ENCODE measurements around the gene CRACDL. TPM values are rescaled to one million over a fixed set of nuclear protein-coding genes. Genes with fewer than 3 reads are reported as not detected.

CRACDL gene
- total RNA-seq, 1 donor from 2014 or later = 0.52 TPM

- H3K4me3 ChIP-seq (ENCODE audit: low read length in 3 of 3) = no peak overlapping the region
- H3K9me3 ChIP-seq (ENCODE audit: control insufficient read depth in 3 of 3, low read length in 3 of 3) = no peaks in the 10 kb centered on the region
- no peaks in the 10 kb centered on the region for H3K36me3 ChIP-seq (ENCODE audit: control insufficient read depth in 3 of 3, insufficient read depth in 3 of 3, low read length in 3 of 3)
- H3K27ac ChIP-seq (ENCODE audit: low read depth, low read length) = no peak overlapping the region
- no peak overlapping the region for H3K9ac ChIP-seq (ENCODE audit: low read depth in 1 of 3, low read length in 3 of 3)
- H3K27me3 ChIP-seq (ENCODE audit: control insufficient read depth in 3 of 3, insufficient read depth in 3 of 3, low read length in 3 of 3) = peaks cover 3 to 10% (median 4%) of the 10 kb centered on the region in 3 donors
- peaks cover 0 to 3% (median 2%) of the 10 kb centered on the region in 3 donors for H3K4me1 ChIP-seq (ENCODE audit: control insufficient read depth in 3 of 3, insufficient read depth in 3 of 3, low read length in 3 of 3)
Observed at GRCh38 chr2:98769114-98769476, 166.9 kb downstream of the CRACDL start.

GRCh38 chr2:98768384-98769113 lies 167.5 kb downstream of the CRACDL start:
- H3K27me3 ChIP-seq (ENCODE audit: control insufficient read depth in 3 of 3, insufficient read depth in 3 of 3, low read length in 3 of 3) = peaks cover 0 to 6% (median 4%) of the 10 kb centered on the region in 3 donors
- H3K4me1 ChIP-seq (ENCODE audit: control insufficient read depth in 3 of 3, insufficient read depth in 3 of 3, low read length in 3 of 3) = peaks cover 0 to 3% (median 2%) of the 10 kb centered on the region in 3 donors
- H3K9ac ChIP-seq (ENCODE audit: low read depth in 1 of 3, low read length in 3 of 3) = no peak overlapping the region
- no peaks in the 10 kb centered on the region for H3K9me3 ChIP-seq (ENCODE audit: control insufficient read depth in 3 of 3, low read length in 3 of 3)
- H3K27ac ChIP-seq (ENCODE audit: low read depth, low read length) = no peak overlapping the region
- no peaks in the 10 kb centered on the region for H3K36me3 ChIP-seq (ENCODE audit: control insufficient read depth in 3 of 3, insufficient read depth in 3 of 3, low read length in 3 of 3)
- H3K4me3 ChIP-seq (ENCODE audit: low read length in 3 of 3) = no peak overlapping the region

- Histone ChIP-seq H3K9ac (ENCODE audit: low read depth in 1 of 3, low read length in 3 of 3) (no peak overlapping the region), H3K27ac (ENCODE audit: low read depth, low read length) (peak overlapping the region; percentile 62), H3K36me3 (ENCODE audit: control insufficient read depth in 3 of 3, insufficient read depth in 3 of 3, low read length in 3 of 3) (no peaks in the 10 kb centered on the region), H3K27me3 (ENCODE audit: control insufficient read depth in 3 of 3, insufficient read depth in 3 of 3, low read length in 3 of 3) (peaks cover 0 to 4% (median 0%) of the 10 kb centered on the region in 3 donors), H3K4me3 (ENCODE audit: low read length in 3 of 3) (no peak overlapping the region), H3K4me1 (ENCODE audit: control insufficient read depth in 3 of 3, insufficient read depth in 3 of 3, low read length in 3 of 3) (peaks cover 0 to 3% (median 0%) of the 10 kb centered on the region in 3 donors), H3K9me3 (ENCODE audit: control insufficient read depth in 3 of 3, low read length in 3 of 3) (no peaks in the 10 kb centered on the region)
Observed at GRCh38 chr2:98764499-98764898, 171.5 kb downstream of the CRACDL start.

- Histone ChIP-seq H3K27me3 (ENCODE audit: control insufficient read depth in 3 of 3, insufficient read depth in 3 of 3, low read length in 3 of 3) (peaks cover 0 to 4% (median 0%) of the 10 kb centered on the region in 3 donors), H3K36me3 (ENCODE audit: control insufficient read depth in 3 of 3, insufficient read depth in 3 of 3, low read length in 3 of 3) (no peaks in the 10 kb centered on the region), H3K9me3 (ENCODE audit: control insufficient read depth in 3 of 3, low read length in 3 of 3) (no peaks in the 10 kb centered on the region), H3K27ac (ENCODE audit: low read depth, low read length) (peak overlapping the region; percentile 62), H3K4me3 (ENCODE audit: low read length in 3 of 3) (no peak overlapping the region), H3K4me1 (ENCODE audit: control insufficient read depth in 3 of 3, insufficient read depth in 3 of 3, low read length in 3 of 3) (peaks cover 0 to 3% (median 0%) of the 10 kb centered on the region in 3 donors), H3K9ac (ENCODE audit: low read depth in 1 of 3, low read length in 3 of 3) (no peak overlapping the region)
Observed at GRCh38 chr2:98763209-98763951, 172.6 kb downstream of the CRACDL start.

GRCh38 chr2:98761909-98762308 lies 174.1 kb downstream of the CRACDL start:
- Histone ChIP-seq H3K36me3 (ENCODE audit: control insufficient read depth in 3 of 3, insufficient read depth in 3 of 3, low read length in 3 of 3) (no peaks in the 10 kb centered on the region), H3K27me3 (ENCODE audit: control insufficient read depth in 3 of 3, insufficient read depth in 3 of 3, low read length in 3 of 3) (peaks cover 0 to 4% (median 0%) of the 10 kb centered on the region in 3 donors), H3K4me1 (ENCODE audit: control insufficient read depth in 3 of 3, insufficient read depth in 3 of 3, low read length in 3 of 3) (peaks cover 3 to 13% (median 7%) of the 10 kb centered on the region in 3 donors), H3K9me3 (ENCODE audit: control insufficient read depth in 3 of 3, low read length in 3 of 3) (no peaks in the 10 kb centered on the region), H3K4me3 (ENCODE audit: low read length in 3 of 3) (no peak overlapping the region), H3K27ac (ENCODE audit: low read depth, low read length) (peak overlapping the region; percentile 64), H3K9ac (ENCODE audit: low read depth in 1 of 3, low read length in 3 of 3) (no peak overlapping the region)

GRCh38 chr2:98761267-98761781 lies 174.7 kb downstream of the CRACDL start:
- Histone ChIP-seq H3K36me3 (ENCODE audit: control insufficient read depth in 3 of 3, insufficient read depth in 3 of 3, low read length in 3 of 3) (no peaks in the 10 kb centered on the region), H3K27me3 (ENCODE audit: control insufficient read depth in 3 of 3, insufficient read depth in 3 of 3, low read length in 3 of 3) (peaks cover 0 to 4% (median 0%) of the 10 kb centered on the region in 3 donors), H3K4me1 (ENCODE audit: control insufficient read depth in 3 of 3, insufficient read depth in 3 of 3, low read length in 3 of 3) (peaks cover 3 to 13% (median 7%) of the 10 kb centered on the region in 3 donors), H3K9ac (ENCODE audit: low read depth in 1 of 3, low read length in 3 of 3) (no peak overlapping the region), H3K4me3 (ENCODE audit: low read length in 3 of 3) (no peak overlapping the region), H3K9me3 (ENCODE audit: control insufficient read depth in 3 of 3, low read length in 3 of 3) (no peaks in the 10 kb centered on the region), H3K27ac (ENCODE audit: low read depth, low read length) (peak overlapping the region; percentile 64)

- H3K9ac ChIP-seq (ENCODE audit: low read depth in 1 of 3, low read length in 3 of 3) = no peak overlapping the region
- no peaks in the 10 kb centered on the region for H3K9me3 ChIP-seq (ENCODE audit: control insufficient read depth in 3 of 3, low read length in 3 of 3)
- H3K27ac ChIP-seq (ENCODE audit: low read depth, low read length) = peak overlapping the region; percentile 40
- peaks cover 0 to 9% (median 4%) of the 10 kb centered on the region in 3 donors for H3K27me3 ChIP-seq (ENCODE audit: control insufficient read depth in 3 of 3, insufficient read depth in 3 of 3, low read length in 3 of 3)
- H3K4me3 ChIP-seq (ENCODE audit: low read length in 3 of 3) = no peak overlapping the region
- no peaks in the 10 kb centered on the region for H3K36me3 ChIP-seq (ENCODE audit: control insufficient read depth in 3 of 3, insufficient read depth in 3 of 3, low read length in 3 of 3)
- peaks cover 3 to 13% (median 7%) of the 10 kb centered on the region in 3 donors for H3K4me1 ChIP-seq (ENCODE audit: control insufficient read depth in 3 of 3, insufficient read depth in 3 of 3, low read length in 3 of 3)
Observed at GRCh38 chr2:98759827-98760625, 176.0 kb downstream of the CRACDL start.

GRCh38 chr2:98759338-98759737 lies 176.7 kb downstream of the CRACDL start:
- Histone ChIP-seq H3K4me1 (ENCODE audit: control insufficient read depth in 3 of 3, insufficient read depth in 3 of 3, low read length in 3 of 3) (peaks cover 3 to 13% (median 7%) of the 10 kb centered on the region in 3 donors), H3K9me3 (ENCODE audit: control insufficient read depth in 3 of 3, low read length in 3 of 3) (no peaks in the 10 kb centered on the region), H3K4me3 (ENCODE audit: low read length in 3 of 3) (no peak overlapping the region), H3K27me3 (ENCODE audit: control insufficient read depth in 3 of 3, insufficient read depth in 3 of 3, low read length in 3 of 3) (peaks cover 0 to 9% (median 4%) of the 10 kb centered on the region in 3 donors), H3K36me3 (ENCODE audit: control insufficient read depth in 3 of 3, insufficient read depth in 3 of 3, low read length in 3 of 3) (no peaks in the 10 kb centered on the region), H3K9ac (ENCODE audit: low read depth in 1 of 3, low read length in 3 of 3) (no peak overlapping the region), H3K27ac (ENCODE audit: low read depth, low read length) (peak overlapping the region; percentile 64)

GRCh38 chr2:98757904-98758421 lies 178.1 kb downstream of the CRACDL start:
- peaks cover 0 to 9% (median 4%) of the 10 kb centered on the region in 3 donors for H3K27me3 ChIP-seq (ENCODE audit: control insufficient read depth in 3 of 3, insufficient read depth in 3 of 3, low read length in 3 of 3)
- no peaks in the 10 kb centered on the region for H3K36me3 ChIP-seq (ENCODE audit: control insufficient read depth in 3 of 3, insufficient read depth in 3 of 3, low read length in 3 of 3)
- H3K9me3 ChIP-seq (ENCODE audit: control insufficient read depth in 3 of 3, low read length in 3 of 3) = no peaks in the 10 kb centered on the region
- H3K4me3 ChIP-seq (ENCODE audit: low read length in 3 of 3) = peak overlapping the region in 1 of 3 donors; percentile 45
- peak overlapping the region; percentile 64 for H3K27ac ChIP-seq (ENCODE audit: low read depth, low read length)
- peaks cover 3 to 13% (median 7%) of the 10 kb centered on the region in 3 donors for H3K4me1 ChIP-seq (ENCODE audit: control insufficient read depth in 3 of 3, insufficient read depth in 3 of 3, low read length in 3 of 3)
- H3K9ac ChIP-seq (ENCODE audit: low read depth in 1 of 3, low read length in 3 of 3) = no peak overlapping the region

Data from skeletal muscle tissue (tissue), 4 donors.